Measurements from ENCODE around the gene GPT2.

Gene GPT2

DNA sequence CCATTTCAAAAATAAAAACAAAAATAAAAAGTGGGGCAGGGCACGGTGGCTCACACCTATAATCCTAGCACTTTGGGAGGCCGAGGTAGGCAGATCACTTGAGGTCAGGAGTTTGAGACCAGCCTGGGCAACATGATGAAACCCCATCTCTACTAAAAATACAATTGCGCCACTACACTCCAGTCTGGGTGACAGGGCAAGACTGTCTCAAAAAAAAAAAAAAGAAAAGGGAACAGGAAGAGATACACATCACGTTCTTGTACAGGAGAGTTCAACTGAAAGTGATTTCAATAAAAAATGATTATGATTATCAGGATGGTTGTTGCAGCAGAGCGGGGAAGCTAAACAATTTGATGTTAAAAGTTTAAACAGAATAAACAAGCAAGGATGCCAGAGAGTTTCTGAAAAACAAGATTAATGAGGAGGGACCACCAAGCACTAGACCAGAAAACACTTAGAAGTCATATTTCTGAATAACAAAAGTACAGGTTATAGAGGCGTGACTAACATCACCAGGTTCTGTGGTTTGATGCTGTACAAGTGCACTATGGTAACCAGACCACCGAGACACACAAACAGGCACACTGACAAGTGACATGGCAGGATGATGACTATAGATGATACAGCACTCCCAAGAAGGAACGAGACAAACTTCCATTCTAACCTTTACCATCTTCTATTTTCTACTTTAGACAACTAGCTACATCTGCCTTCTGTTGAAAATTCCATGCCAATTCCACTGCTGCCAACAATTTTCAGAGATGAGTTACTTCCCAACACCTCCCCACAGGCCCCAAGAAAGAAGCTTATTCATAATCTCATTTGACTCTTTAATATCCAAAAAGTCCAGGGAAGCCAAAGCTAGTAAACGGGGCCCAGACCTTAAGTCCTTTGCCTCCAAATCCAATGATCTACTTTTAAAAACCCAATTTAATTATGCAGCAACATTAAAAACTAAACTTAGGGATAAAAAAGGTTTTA, 77.5 kb downstream of the GPT2 start:
- Histone ChIP-seq H3K27ac (no peak overlapping the region), H3K36me3 (ENCODE audit: insufficient read depth) (peaks cover 9% of the 10 kb centered on the region), H3K9ac (no peak overlapping the region), H3K79me2 (ENCODE audit: insufficient read depth, low read depth) (peaks cover 6% of the 10 kb centered on the region; the same call in 1 of the 2 replicates), H4K20me1 (ENCODE audit: insufficient read depth) (no peaks in the 10 kb centered on the region), H3K27me3 (ENCODE audit: insufficient read depth, low read depth) (no peaks in the 10 kb centered on the region), H2AFZ (ENCODE audit: low read depth) (no peak overlapping the region), H3K4me3 (IDR thresholded peaks at IDR 0.05; ENCODE audit: insufficient read depth, low read depth, low read length) (no peak overlapping the region), H3K4me1 (ENCODE audit: low read depth, poor library complexity, severe bottlenecking) (no peaks in the 10 kb centered on the region), H3K4me2 (no peak overlapping the region)
- TF ChIP-seq, protein P1, sequence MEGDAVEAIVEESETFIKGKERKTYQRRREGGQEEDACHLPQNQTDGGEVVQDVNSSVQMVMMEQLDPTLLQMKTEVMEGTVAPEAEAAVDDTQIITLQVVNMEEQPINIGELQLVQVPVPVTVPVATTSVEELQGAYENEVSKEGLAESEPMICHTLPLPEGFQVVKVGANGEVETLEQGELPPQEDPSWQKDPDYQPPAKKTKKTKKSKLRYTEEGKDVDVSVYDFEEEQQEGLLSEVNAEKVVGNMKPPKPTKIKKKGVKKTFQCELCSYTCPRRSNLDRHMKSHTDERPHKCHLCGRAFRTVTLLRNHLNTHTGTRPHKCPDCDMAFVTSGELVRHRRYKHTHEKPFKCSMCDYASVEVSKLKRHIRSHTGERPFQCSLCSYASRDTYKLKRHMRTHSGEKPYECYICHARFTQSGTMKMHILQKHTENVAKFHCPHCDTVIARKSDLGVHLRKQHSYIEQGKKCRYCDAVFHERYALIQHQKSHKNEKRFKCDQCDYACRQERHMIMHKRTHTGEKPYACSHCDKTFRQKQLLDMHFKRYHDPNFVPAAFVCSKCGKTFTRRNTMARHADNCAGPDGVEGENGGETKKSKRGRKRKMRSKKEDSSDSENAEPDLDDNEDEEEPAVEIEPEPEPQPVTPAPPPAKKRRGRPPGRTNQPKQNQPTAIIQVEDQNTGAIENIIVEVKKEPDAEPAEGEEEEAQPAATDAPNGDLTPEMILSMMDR (conservative IDR thresholded peaks at IDR 0.05; ENCODE audit: low read depth, low read length): no peak

- Histone ChIP-seq H3K9ac (no peak overlapping the region), H2AFZ (ENCODE audit: low read depth) (no peak overlapping the region), H3K4me2 (no peak overlapping the region), H3K4me1 (ENCODE audit: low read depth, poor library complexity, severe bottlenecking) (no peaks in the 10 kb centered on the region), H3K4me3 (IDR thresholded peaks at IDR 0.05; ENCODE audit: insufficient read depth, low read depth, low read length) (no peak overlapping the region), H3K27me3 (ENCODE audit: insufficient read depth, low read depth) (no peaks in the 10 kb centered on the region), H4K20me1 (ENCODE audit: insufficient read depth) (no peaks in the 10 kb centered on the region), H3K79me2 (ENCODE audit: insufficient read depth, low read depth) (peaks cover 13% of the 10 kb centered on the region; the same call in 1 of the 2 replicates), H3K27ac (no peak overlapping the region), H3K36me3 (ENCODE audit: insufficient read depth) (peaks cover 9% of the 10 kb centered on the region)
- TF ChIP-seq, protein P1 (conservative IDR thresholded peaks at IDR 0.05; ENCODE audit: low read depth, low read length): no peak
Observed at GRCh38 chr16:46962629-46963028, 78.5 kb downstream of the GPT2 start.

DNA sequence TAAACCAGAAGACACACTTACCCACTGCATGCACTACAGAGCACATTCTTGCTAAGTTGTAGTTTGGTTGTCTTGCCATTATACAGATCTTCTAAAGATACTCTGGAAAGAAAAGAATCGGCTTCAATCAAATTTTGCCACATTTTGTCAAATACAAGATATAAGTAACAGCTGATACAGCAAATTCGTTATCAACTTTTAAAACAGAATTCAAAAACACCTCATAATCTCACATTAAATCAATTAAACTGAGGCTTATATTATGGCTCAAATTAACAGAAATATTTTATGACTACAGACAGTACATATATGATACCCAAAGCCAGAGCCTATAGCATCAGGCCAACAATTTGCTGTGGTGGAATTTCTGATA, 83.9 kb downstream of the GPT2 start:
- Histone ChIP-seq H3K79me2 (ENCODE audit: insufficient read depth, low read depth) (peaks cover 61% of the 10 kb centered on the region), H4K20me1 (ENCODE audit: insufficient read depth) (peaks cover 9% of the 10 kb centered on the region; the same call in 1 of the 2 replicates)

DNA sequence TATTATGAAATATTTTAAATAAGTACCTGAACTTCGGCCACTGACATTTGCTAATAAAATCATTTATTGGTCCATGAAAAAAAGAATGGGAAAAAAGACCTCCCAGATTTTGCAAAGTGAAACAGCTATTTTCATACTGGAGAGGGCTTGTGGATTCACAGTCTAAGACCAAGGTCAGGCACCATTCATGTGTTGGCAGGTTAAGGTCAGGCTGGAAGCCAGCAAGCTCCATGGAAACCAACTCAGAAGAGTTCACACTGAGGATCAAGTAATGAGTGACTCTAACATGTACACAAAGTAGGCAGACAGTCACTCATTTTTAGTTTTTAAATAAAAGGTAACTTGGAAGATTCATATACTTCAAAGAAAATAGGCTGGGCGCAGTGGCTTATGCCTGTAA, 85.9 kb downstream of the GPT2 start:
- Histone ChIP-seq H2AFZ (ENCODE audit: low read depth) (no peak overlapping the region), H3K79me2 (ENCODE audit: insufficient read depth, low read depth) (peaks cover 67% of the 10 kb centered on the region), H4K20me1 (ENCODE audit: insufficient read depth) (peaks cover 9% of the 10 kb centered on the region; the same call in 1 of the 2 replicates), H3K27ac (no peak overlapping the region), H3K9ac (no peak overlapping the region), H3K27me3 (ENCODE audit: insufficient read depth, low read depth) (no peaks in the 10 kb centered on the region), H3K4me2 (no peak overlapping the region), H3K4me1 (ENCODE audit: low read depth, poor library complexity, severe bottlenecking) (peaks cover 24% of the 10 kb centered on the region), H3K4me3 (IDR thresholded peaks at IDR 0.05; ENCODE audit: insufficient read depth, low read depth, low read length) (no peak overlapping the region), H3K36me3 (ENCODE audit: insufficient read depth) (peaks cover 9% of the 10 kb centered on the region; the same call in 1 of the 2 replicates)
- TF ChIP-seq, protein P1 (conservative IDR thresholded peaks at IDR 0.05; ENCODE audit: low read depth, low read length): no peak

More for the DNA sequence above, 83.9 kb downstream of the GPT2 start:
- Histone ChIP-seq H3K4me3 (IDR thresholded peaks at IDR 0.05; ENCODE audit: insufficient read depth, low read depth, low read length) (no peak overlapping the region), H2AFZ (ENCODE audit: low read depth) (no peak overlapping the region), H3K36me3 (ENCODE audit: insufficient read depth) (peaks cover 9% of the 10 kb centered on the region), H3K27ac (no peak overlapping the region), H3K9ac (no peak overlapping the region), H3K4me2 (no peak overlapping the region), H3K27me3 (ENCODE audit: insufficient read depth, low read depth) (no peaks in the 10 kb centered on the region), H3K4me1 (ENCODE audit: low read depth, poor library complexity, severe bottlenecking) (peaks cover 17% of the 10 kb centered on the region)
- TF ChIP-seq, protein P1 (conservative IDR thresholded peaks at IDR 0.05; ENCODE audit: low read depth, low read length): no peak
